H1 (cell line): Measurements from ENCODE around the gene ADARB2. TPM values are rescaled to one million over a fixed set of nuclear protein-coding genes. Genes with fewer than 3 reads are reported as not detected.

ENCODE experiments used
- CTCF ChIA-PET: fragments of 300-600 bp; sonication (Branson Sonifier 250); formaldehyde crosslinking; loops from one replicate; lab custom pipeline; 2021; ENCODE audit not compliant: partially characterized antibody; lab: Charles Lee
- POLR2A ChIA-PET: fragments of 300-600 bp; sonication (Branson Sonifier 250); formaldehyde crosslinking; loops from one replicate; lab custom pipeline; 2021; ENCODE audit warnings: inconsistent platforms; ENCODE audit not compliant: partially characterized antibody; lab: Charles Lee
- DNase-seq, 2 experiments: peaks; one replicate each; pipeline versions ENCODE4 v3.0.0 to v3.0.0-alpha.2; 2010 to 2022; ENCODE audit warnings: low spot score in 2 of 2, low read depth in 1 of 2, mixed read lengths in 1 of 2
- FAIRE-seq: peaks from 2 replicates; lab custom pipeline; 2011; peaks lifted over from hg19 to GRCh38; lab: Jason Lieb, UNC
- H2AFZ ChIP-seq: 2 replicates; pipeline ENCODE4 v1.8.1; 2012; ENCODE audit warnings: low read length, inconsistent platforms
- H2AK5ac ChIP-seq: 2 replicates; pipeline ENCODE4 v1.6.1; 2013; ENCODE audit warnings: low read depth, low read length
- H2BK120ac ChIP-seq: replicated peaks from 2 replicates; pipeline ENCODE3; 2013; ENCODE audit warnings: low read depth, low read length, inconsistent platforms
- H2BK12ac ChIP-seq: 2 replicates; pipeline ENCODE4 v1.6.1; 2013; ENCODE audit warnings: low read depth, low read length
- H2BK15ac ChIP-seq: 2 replicates; pipeline ENCODE4 v1.6.1; 2013; ENCODE audit warnings: low read length
- H2BK20ac ChIP-seq: 2 replicates; pipeline ENCODE4 v1.6.1; 2013; ENCODE audit warnings: low read length
- H2BK5ac ChIP-seq: 2 replicates; pipeline ENCODE4 v1.6.1; 2013; ENCODE audit warnings: low read depth, low read length
- H3K14ac ChIP-seq: 2 replicates; pipeline ENCODE4 v1.6.1; 2013; ENCODE audit warnings: inconsistent platforms; ENCODE audit not compliant: insufficient read length
- H3K18ac ChIP-seq: 2 replicates; pipeline ENCODE4 v1.6.1; 2013; ENCODE audit warnings: low read length; ENCODE audit errors: extremely low read depth
- H3K23ac ChIP-seq: 2 replicates; pipeline ENCODE4 v1.6.1; 2013; ENCODE audit warnings: inconsistent platforms; ENCODE audit not compliant: insufficient read length
- H3K23me2 ChIP-seq: 2 replicates; pipeline ENCODE4 v1.6.1; 2013; ENCODE audit warnings: low read depth, low read length
- H3K27ac ChIP-seq: 2 replicates; pipeline ENCODE4 v1.6.1; 2011; ENCODE audit warnings: low read depth, low read length, inconsistent platforms
- H3K27me3 ChIP-seq, 4 experiments: replicated peaks in 1 of 4; 1 replicate in 1 of 4; 2 replicates in 3 of 4; pipeline versions ENCODE4 v1.6.1 to v1.8.1; 2011 to 2013; ENCODE audit warnings: low read length in 3 of 4, mild to moderate bottlenecking in 3 of 4, inconsistent platforms in 2 of 4, mixed read lengths in 2 of 4, moderate library complexity in 1 of 4; ENCODE audit not compliant: control insufficient read depth in 3 of 4, insufficient read depth in 3 of 4; ENCODE audit errors: extremely low read depth in 1 of 4
- H3K36me3 ChIP-seq, 4 experiments: 2 replicates each; pipeline versions ENCODE4 v1.6.1 to v1.8.1; 2011 to 2013; ENCODE audit warnings: mild to moderate bottlenecking in 4 of 4, low read length in 3 of 4, moderate library complexity in 2 of 4, control low read depth in 1 of 4, inconsistent platforms in 1 of 4; ENCODE audit not compliant: insufficient read depth in 4 of 4, control insufficient read depth in 2 of 4
- H3K4ac ChIP-seq: replicated peaks from 2 replicates; pipeline ENCODE3; 2013; ENCODE audit warnings: low read length, low read depth, mixed read lengths, inconsistent platforms; ENCODE audit not compliant: insufficient read length
- H3K4me1 ChIP-seq, 4 experiments: replicated peaks in 1 of 4; 1 replicate in 1 of 4; 2 replicates in 3 of 4; pipeline versions ENCODE4 v1.6.1 to v1.8.1; 2011 to 2013; ENCODE audit warnings: low read length in 3 of 4, inconsistent platforms in 2 of 4, mixed read lengths in 1 of 4; ENCODE audit not compliant: insufficient read depth in 4 of 4, control insufficient read depth in 3 of 4
- H3K4me2 ChIP-seq, 2 experiments: 2 replicates each; pipeline versions ENCODE4 v1.6.1 to v1.8.1; 2011 to 2013; ENCODE audit warnings: low read depth in 2 of 2, low read length in 2 of 2, control low read depth in 1 of 2, inconsistent platforms in 1 of 2, mild to moderate bottlenecking in 1 of 2; ENCODE audit not compliant: insufficient read depth in 1 of 2
- H3K4me3 ChIP-seq, 4 experiments: fragments of 200-600, 300-600 bp in 1 of 4; sonication (generic), shearing (Covaris generic), sonication (Bioruptor Twin) in 1 of 4; 2 replicates each; pipeline versions ENCODE4 v1.5.1 to v1.8.1; 2011 to 2016; ENCODE audit warnings: low read length in 4 of 4, low read depth in 3 of 4, control low read depth in 2 of 4, inconsistent platforms in 2 of 4, mild to moderate bottlenecking in 2 of 4, mixed read lengths in 1 of 4, moderate library complexity in 1 of 4; ENCODE audit not compliant: insufficient read depth in 2 of 4; ENCODE audit errors: extremely low read depth in 1 of 4
- H3K56ac ChIP-seq: replicated peaks from 2 replicates; pipeline ENCODE3; 2013; ENCODE audit warnings: low read depth, mild to moderate bottlenecking, mixed read lengths, low read length, inconsistent platforms; ENCODE audit not compliant: insufficient read length
- H3K79me1 ChIP-seq: 2 replicates; pipeline ENCODE4 v1.6.1; 2013; ENCODE audit warnings: low read depth, low read length, control low read depth
- H3K79me2 ChIP-seq, 2 experiments: 2 replicates each; pipeline versions ENCODE4 v1.6.1 to v1.8.1; 2012 to 2013; ENCODE audit warnings: low read length in 2 of 2, mild to moderate bottlenecking in 2 of 2, inconsistent platforms in 1 of 2; ENCODE audit not compliant: insufficient read depth in 2 of 2, control insufficient read depth in 1 of 2
- H3K9ac ChIP-seq, 4 experiments: replicated peaks in 1 of 4; 1 replicate in 1 of 4; 2 replicates in 3 of 4; pipeline versions ENCODE4 v1.6.1 to v1.8.1; 2011 to 2013; ENCODE audit warnings: low read depth in 3 of 4, low read length in 3 of 4, control low read depth in 2 of 4, mild to moderate bottlenecking in 2 of 4, moderate library complexity in 2 of 4, inconsistent platforms in 1 of 4; ENCODE audit errors: extremely low read depth in 1 of 4
- H3K9me3 ChIP-seq, 2 experiments: 2 replicates each; pipeline versions ENCODE4 v1.6.1 to v1.8.1; 2012 to 2013; ENCODE audit warnings: mild to moderate bottlenecking in 2 of 2, moderate library complexity in 2 of 2, control low read depth in 1 of 2, inconsistent platforms in 1 of 2, low read depth in 1 of 2, low read length in 1 of 2, mixed read lengths in 1 of 2; ENCODE audit not compliant: insufficient read depth in 2 of 2
- H4K20me1 ChIP-seq, 2 experiments: replicated peaks in 1 of 2; 2 replicates each; pipeline versions ENCODE3 to v1.8.1; 2011 to 2013; ENCODE audit warnings: inconsistent platforms in 2 of 2, low read length in 2 of 2, mild to moderate bottlenecking in 1 of 2; ENCODE audit not compliant: insufficient read depth in 2 of 2, control insufficient read depth in 1 of 2
- H4K5ac ChIP-seq: 2 replicates; pipeline ENCODE4 v1.6.1; 2013; ENCODE audit warnings: low read length, low read depth, mixed read lengths, inconsistent platforms; ENCODE audit not compliant: insufficient read length
- H4K8ac ChIP-seq: 2 replicates; pipeline ENCODE4 v1.8.0; 2013; ENCODE audit warnings: mild to moderate bottlenecking, moderate library complexity, low read length, inconsistent platforms; ENCODE audit not compliant: insufficient read depth; ENCODE audit errors: extremely low read depth
- H4K91ac ChIP-seq: replicated peaks from 2 replicates; pipeline ENCODE3; 2013; ENCODE audit warnings: low read length, mixed read lengths, inconsistent platforms; ENCODE audit not compliant: insufficient read length
- NANOG ChIP-seq: IDR thresholded peaks from 2 replicates; pipeline ENCODE4 v1.6.1; 2011; ENCODE audit warnings: low read length, low read depth, mild to moderate bottlenecking, inconsistent platforms; ENCODE audit not compliant: insufficient read depth, poor library complexity, severe bottlenecking
- POLR2AphosphoS5 ChIP-seq: IDR thresholded peaks from 2 replicates; pipeline ENCODE4 v1.6.1; 2011; ENCODE audit warnings: low read depth, low read length
- WGBS, 2 experiments: shearing (Covaris generic) in 1 of 2; methylation state at CpG; one replicate each; pipeline versions ENCODE4 v1.1.6 to v1.1.7; 2013 to 2015; ENCODE audit warnings: low lambda C conversion rate in 2 of 2, mixed read lengths in 2 of 2, inconsistent platforms in 1 of 2, low coverage in 1 of 2, missing lambda C conversion rate in 1 of 2; ENCODE audit not compliant: insufficient replicate concordance in 2 of 2, insufficient coverage in 1 of 2, insufficient read length in 1 of 2; ENCODE audit errors: extremely low coverage in 1 of 2, missing lambda C conversion rate in 1 of 2; 5-methylcytosine and 5-hydroxymethylcytosine counted together
- polyA plus RNA-seq, 7 experiments: library from polyadenylated mRNA; depleted of rRNA in 3 of 7; stranded (reverse) in 5 of 7; unstranded in 2 of 7; fragments of >200 nt in 5 of 7; fragments of 200-250 nt in 2 of 7; gene quantifications; 1 replicate in 5 of 7; 2 replicates in 1 of 7; 4 replicates in 1 of 7; pipeline versions ENCODE4 v1.2.1 to v1.2.3, GENCODE V29; 2011 to 2013; ENCODE audit warnings: missing spikeins in 2 of 7, mixed read lengths in 2 of 7
- total RNA-seq: library from RNA; stranded (reverse); fragmentation: NEBNext Ultra II Directional; extraction: Animal tissue kit (Norgen Biotek cat#: 25700); gene quantifications from 2 replicates; pipeline ENCODE4 v1.2.1, GENCODE V29; 2021

Gene ADARB2
- total and polyA plus RNA-seq, 2 of the 8 experiments (the other 6 are each of a cell fraction or from before 2014, with no cell fraction given): 2.2 to 2.8 TPM

- no peak overlapping the region for H3K4ac ChIP-seq
- H3K9me3 ChIP-seq: 0 out of 4 replicates have a peak, but pooled peaks cover 0 to 3% of the 10 kb centered on the region in 2 experiments
- WGBS, 2 experiments: 84% methylated on average over 8 of the region's 8 CpGs; no CpG with 5 or more reads in 1 of the 2 experiments
- no peak overlapping the region for H2AFZ ChIP-seq
- H3K79me2 ChIP-seq: no peaks in the 10 kb centered on the region; a peak in 1 of 4 replicates
- H3K27ac ChIP-seq: no peak overlapping the region
- H3K4me3 ChIP-seq: no peak overlapping the region
- ChIA-PET POLR2A (no interaction called here), CTCF (interaction anchor here (1.3 to 1.5 kb wide), 2 partner anchors 20 to 119 kb away, joined by 4 to 5 read pairs; no protein-coding TSS in a partner anchor)
- FAIRE-seq (no peak), DNase-seq (no peak)
- no peak overlapping the region for H3K9ac ChIP-seq
- H3K23ac ChIP-seq: no peak overlapping the region
- H2BK120ac ChIP-seq: no peak overlapping the region
- H2BK15ac ChIP-seq: no peak overlapping the region
- no peak overlapping the region for H4K91ac ChIP-seq
- H3K36me3 ChIP-seq: no peaks in the 10 kb centered on the region
- H3K4me1 ChIP-seq: peaks cover 1 to 21% (median 14%) of the 10 kb centered on the region in 4 experiments; a peak in 6 of 7 replicates
- peaks cover 3% of the 10 kb centered on the region; the same call in 1 of the 2 replicates for H3K79me1 ChIP-seq
- no peak overlapping the region for H4K8ac ChIP-seq
- no peak overlapping the region for H2BK5ac ChIP-seq
- H3K18ac ChIP-seq: no peak overlapping the region
- H3K27me3 ChIP-seq: no peaks in the 10 kb centered on the region
- no peak overlapping the region for H4K5ac ChIP-seq
- no peak overlapping the region for H3K4me2 ChIP-seq
- H3K14ac ChIP-seq: no peak overlapping the region
- no peaks in the 10 kb centered on the region; the same call in 1 of the 2 replicates for H3K23me2 ChIP-seq
- H2BK12ac ChIP-seq: no peak overlapping the region
- H3K56ac ChIP-seq: no peak overlapping the region
- H2AK5ac ChIP-seq: no peak overlapping the region
- H2BK20ac ChIP-seq: no peak overlapping the region
- H4K20me1 ChIP-seq: peaks cover 0 to 4% of the 10 kb centered on the region in 2 experiments
- TF ChIP-seq NANOG (no peak), POLR2AphosphoS5 (no peak)
Observed at GRCh38 chr10:1523221-1523620, 214.1 kb downstream of the ADARB2 start.
